ENCODE measurements around the gene LUC7L. TPM values are rescaled to one million over a fixed set of nuclear protein-coding genes. Genes with fewer than 3 reads are reported as not detected.
"Not testable (repeated sequence)": the region's sequence is repeated elsewhere in the genome, so short reads cannot be mapped to it uniquely, and the experiment has no call there.

LUC7L gene
- polyA plus RNA-seq, 1 donor = 168 TPM

- not testable (repeated sequence) for DNase-seq
Measured at GRCh38 chr16:230351-230750, 1.1 kb upstream of the LUC7L start.

- DNase-seq = no peak
Measured at GRCh38 chr16:229731-230281, 557 bp upstream of the LUC7L start.

DNA sequence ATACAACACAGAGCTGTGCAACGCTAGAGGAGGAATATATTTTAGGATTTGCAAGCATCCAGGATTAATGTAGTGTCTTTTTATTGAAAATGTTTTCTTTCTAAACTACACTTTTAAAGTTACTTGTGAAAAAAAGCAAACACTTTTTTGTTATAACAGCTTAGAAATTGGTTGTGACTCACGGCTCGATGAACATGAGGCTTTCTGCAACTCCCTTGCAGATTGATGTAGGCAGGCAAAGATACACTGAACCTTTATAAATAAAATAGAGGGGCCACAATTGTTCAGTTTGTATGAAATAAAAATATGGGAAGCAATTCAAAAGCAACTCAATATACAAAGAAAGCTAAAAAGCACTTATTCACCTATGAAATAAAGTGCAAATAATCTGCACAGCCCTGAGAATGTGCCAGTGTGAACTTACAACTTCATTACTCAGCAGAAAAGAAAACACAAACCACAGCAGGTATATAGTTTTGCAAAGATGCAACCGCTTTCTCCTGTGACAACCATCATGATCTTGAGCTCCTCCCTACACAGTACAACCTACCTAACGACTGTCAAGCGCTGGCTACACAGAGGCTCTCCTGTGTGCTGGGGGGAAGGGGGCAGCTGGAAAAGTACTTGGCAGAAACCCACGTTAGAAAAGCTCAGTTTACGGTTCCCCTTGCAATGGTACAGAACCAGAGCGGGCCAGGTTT is 948 bp downstream of the LUC7L start:
- DNase-seq = no peak

DNA sequence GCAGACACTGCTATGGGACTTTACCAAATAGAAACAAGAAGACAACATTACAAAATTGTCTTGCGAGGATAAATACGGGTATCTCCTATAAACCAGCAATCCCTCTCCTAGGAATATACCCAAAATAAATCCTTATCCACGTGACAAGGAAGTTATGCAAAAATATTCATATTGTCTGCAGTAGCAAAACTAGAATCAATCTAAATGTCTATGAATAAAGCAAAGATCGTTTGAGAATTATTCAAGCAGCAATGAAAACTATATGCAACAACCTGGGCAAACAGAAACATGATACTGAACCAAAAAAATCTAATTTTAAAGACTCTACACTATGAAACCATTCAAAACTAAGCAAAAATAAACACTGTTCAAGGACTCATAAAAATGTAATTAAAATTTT is 9.2 kb downstream of the LUC7L start:
- no peak for DNase-seq

DNA sequence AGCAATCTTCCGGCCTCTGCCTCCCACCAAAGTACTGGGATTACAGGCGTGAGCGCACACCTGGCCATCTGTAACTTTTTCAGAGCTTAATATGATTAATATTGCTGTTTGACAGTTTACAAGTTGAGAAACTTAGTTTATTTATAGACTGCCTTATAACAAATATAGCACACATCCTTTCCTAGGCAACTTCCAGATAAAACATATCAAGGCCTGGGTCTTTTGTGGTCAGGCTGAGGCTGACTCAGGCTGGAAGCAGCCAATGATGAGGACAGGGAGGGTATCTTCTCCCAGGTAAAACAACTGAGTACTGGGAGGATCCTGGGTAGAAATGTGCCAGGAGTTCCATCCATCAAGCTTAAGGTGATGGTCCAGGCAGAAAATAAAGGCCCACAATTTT is 16.2 kb downstream of the LUC7L start:
- DNase-seq = no peak

GRCh38 chr16:211631-212180 is 17.5 kb downstream of the LUC7L start:
- not testable (repeated sequence) for DNase-seq

DNA sequence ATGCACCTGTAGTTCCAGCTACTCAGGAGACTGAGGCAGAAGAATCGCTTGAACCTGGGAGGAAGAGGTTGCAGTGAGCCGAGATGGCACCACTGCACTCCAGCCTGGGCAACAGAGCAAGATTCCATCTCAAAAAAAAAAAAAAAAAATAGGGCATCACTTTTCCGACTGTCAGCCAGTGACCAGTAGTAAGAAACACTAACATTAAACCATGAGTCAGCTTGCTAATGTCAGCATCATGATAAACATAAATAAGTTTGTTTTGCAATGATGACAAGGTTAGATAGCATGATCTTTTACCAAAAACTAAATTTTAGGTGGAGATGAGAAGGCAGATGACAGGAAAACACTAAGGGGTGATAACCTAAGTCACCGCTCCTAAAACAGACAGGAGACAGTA is 19.9 kb downstream of the LUC7L start:
- DNase-seq = not testable (repeated sequence)

DNA sequence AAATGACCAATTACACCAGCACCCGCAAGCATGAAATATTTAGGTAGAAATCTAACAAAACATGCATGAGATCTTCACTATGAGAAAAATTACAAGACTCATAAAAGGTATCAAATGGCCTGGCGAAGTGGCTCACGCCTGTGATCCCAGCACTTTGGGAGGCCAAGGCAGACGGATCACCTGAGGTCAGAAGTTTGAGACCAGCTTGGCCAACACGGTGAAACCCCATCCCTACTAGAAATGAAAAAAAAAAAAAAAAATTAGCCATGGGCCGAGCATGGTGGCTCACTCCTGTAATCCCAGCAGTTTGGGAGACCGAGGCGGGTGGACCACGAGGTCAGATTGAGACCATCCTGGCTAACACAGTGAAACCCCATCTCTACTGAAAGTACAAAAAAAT is 25.2 kb downstream of the LUC7L start:
- DNase-seq = not testable (repeated sequence)

- no peak for DNase-seq
Measured at GRCh38 chr16:203246-203645, 26.0 kb downstream of the LUC7L start.

GRCh38 chr16:200388-200787 is 28.9 kb downstream of the LUC7L start:
- DNase-seq = no peak

- no peak for DNase-seq
Measured at GRCh38 chr16:194516-194915, 34.7 kb downstream of the LUC7L start.

DNA sequence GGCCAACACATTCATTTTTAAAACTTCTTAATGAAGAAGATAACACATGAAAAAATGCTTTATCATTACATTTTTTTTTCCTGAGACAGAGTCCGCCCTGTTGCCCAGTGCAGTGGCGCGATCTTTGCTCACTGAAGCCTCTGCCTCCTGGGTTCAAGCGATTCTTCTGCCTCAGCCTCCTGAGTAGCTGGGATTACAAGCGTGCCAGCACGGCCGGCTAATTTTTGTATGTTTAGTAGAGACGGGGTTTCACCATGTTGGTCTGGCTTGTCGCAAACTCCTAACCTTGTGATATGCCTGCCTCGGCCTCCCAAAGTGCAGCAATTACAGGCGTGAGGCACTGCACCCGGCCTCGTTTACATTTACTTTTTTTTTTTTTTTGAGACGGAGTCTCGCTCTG is 35.8 kb downstream of the LUC7L start:
- no peak for DNase-seq

DNA sequence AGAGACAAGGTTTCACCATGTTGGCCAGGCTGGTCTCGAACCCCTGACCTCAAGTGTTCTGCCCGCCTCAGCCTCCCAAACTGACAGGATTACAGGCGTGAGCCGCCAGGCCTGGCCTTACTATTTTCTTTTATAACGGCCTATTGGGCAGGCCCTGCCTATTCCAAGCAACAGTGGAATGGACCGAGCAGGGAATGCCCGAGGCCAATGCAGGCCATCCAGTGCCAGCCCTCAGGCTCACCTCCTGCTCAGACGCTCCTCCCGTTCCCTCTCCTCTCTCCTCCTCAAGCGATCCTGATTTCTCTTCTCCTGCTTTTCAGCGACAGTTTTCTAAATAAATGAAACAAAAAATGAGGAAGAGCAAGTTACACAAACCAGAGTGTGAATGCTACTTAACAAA is 36.6 kb downstream of the LUC7L start:
- DNase-seq = no peak

DNA sequence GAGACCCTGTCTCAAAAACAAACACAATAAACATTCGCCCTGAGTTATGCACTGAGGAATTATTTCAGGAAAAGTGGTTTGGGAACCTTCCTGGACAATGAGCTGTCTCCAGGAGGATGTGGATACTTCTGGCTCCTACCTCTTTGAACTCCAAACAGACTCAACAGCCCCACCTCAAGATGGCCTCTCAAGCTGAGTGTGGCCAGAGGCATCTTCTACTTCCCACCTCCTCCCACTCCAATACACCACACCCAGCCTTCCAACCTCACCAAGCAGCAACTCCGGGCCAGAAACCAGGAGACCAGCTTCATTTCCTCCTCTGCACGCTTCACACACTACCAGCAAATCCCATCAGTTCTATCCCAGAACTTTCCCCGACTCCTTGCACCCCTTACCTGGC is 37.4 kb downstream of the LUC7L start:
- no peak for DNase-seq

DNA sequence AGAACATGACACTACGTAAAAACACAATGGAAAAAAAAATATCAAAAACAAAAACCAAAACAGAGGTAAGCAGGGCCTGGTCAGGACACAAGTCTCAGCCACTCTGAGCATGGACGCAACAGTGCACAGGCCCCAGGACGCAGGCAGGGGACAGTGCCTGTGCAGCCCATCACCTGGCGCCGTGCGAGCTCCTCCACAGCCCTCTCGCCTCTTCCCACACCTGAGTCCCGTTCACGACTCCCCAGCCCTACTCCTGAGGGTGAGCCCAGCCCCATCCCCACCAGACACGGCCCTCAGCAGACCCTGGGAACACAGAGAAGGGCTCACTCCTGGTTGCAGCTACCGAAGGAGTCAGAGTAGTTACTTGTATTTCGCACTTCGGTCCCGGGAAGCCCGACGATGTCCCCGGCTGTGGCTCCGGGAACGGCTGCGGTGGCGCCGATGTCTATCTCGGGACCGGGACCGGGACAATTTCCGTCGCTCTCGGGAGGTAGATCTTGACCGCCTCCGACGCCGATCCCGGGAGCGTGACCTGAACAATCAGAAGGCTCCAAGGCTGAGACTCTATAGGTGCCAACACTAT is 39.6 kb downstream of the LUC7L start:
- no peak for DNase-seq

GRCh38 chr16:188674-189073 is 40.6 kb downstream of the LUC7L start:
- no peak for DNase-seq

- no peak for DNase-seq
Measured at GRCh38 chr16:187330-187729, 41.9 kb downstream of the LUC7L start.

- no peak for DNase-seq
Measured at GRCh38 chr16:185691-186090, 43.6 kb downstream of the LUC7L start.

- DNase-seq = no peak
Measured at GRCh38 chr16:185213-185612, 44.0 kb downstream of the LUC7L start.

DNA sequence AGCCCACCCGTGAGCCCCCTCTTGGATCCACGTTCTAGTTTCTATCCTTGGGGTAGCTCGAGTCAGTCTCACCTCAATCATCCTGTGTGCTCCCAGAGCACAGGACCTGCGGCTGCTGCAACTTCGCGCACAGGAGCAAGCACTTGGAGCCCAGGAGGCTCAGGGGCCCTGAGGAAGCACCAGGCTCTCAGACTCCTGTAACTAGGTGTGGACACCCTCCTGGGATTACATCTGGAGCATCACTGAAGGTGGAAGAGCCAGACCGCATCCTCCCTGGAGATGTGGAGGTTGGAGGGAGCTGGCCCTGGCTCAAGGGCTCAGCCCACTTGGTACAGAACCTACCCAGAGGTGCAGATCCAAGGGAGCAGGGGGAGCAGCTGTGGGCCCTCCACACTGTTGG is 46.2 kb downstream of the LUC7L start:
- DNase-seq = no peak

DNA sequence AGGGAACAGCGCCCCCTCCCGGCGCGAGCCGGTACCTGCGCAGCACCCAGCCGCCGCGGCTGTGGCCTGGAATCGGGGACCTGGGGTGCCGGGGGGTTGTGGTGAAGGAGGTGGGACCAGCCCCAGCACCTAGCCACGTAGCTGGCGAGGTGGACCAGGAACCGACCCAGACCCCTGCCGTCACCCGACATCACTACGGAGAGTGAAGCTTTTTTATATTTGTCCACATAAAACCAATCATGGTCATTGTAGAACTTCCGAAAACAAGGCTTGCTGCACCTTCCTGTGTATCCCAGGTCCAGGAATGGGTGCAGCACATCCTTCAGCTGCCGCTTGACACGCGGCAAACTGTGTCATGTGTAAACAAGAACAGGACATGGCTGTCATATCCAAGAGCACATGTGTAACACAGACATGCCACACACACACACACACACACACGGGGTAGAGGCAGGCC is 47.7 kb downstream of the LUC7L start:
- DNase-seq = no peak

GRCh38 chr16:180681-181564 is 48.3 kb downstream of the LUC7L start:
- DNase-seq = peak; percentile 55
